GM19240 (cell line): ENCODE results near the gene COL4A4.
"Not testable (repeated sequence)": the region's sequence is repeated elsewhere in the genome, so short reads cannot be mapped to it uniquely, and the experiment has no call there.

ENCODE experiments used
- DNase-seq: peaks from one replicate; pipeline ENCODE4 v3.0.0; 2011; ENCODE audit warnings: low spot score; ENCODE audit not compliant: insufficient read length

Gene COL4A4

DNA sequence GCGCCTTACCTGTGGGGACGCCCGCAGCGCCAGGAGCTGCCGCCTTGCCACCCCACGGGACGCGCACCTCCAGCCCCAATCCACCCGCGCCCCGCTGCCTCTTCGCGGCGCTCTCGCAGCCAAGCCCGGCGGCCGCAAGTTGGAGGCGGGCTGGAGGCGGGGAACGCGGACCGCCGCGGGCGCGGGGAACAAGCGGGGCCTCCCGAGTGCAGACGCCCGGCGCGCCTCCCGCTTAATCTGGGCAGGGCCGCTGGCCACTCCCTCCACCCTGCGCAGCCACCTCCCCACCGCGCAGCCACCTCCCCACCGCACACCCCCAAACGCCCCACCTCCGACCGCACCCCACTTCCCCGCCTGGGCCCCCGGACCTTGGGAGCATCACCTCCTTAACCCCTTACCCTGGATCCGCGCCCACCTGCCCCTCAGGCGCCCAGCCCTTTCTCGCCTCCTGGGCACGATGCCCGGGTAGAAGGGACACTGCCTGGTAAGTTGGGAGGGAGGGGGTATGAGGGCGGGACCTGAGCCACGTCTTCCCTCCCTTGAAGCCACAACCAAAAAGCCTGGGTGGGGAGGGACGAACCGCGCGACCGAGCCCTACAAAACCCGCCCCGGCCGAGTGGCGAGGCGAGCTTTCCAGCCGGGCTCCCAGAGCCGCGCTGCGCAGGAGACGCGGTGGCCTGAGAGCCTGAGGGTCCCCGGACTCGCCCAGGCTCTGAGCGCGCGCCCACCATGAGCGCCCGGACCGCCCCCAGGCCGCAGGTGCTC is at the start of gene COL4A4, which contains the start of gene COL4A3:
Gene COL4A4, minus strand, starts transcription at position 208 of the 765 bp plus-strand sequence. CDS start 16,722 bp downstream, outside the sequence.
Gene COL4A3, plus strand, starts transcription at position 627 of the 765 bp plus-strand sequence. Its CDS starts 103 bp downstream, at position 730.
- DNase-seq, result peak; percentile 3

- DNase-seq, result no peak
Observed at GRCh38 chr2:227207573-227207972, 43.6 kb upstream of the COL4A4 start.

DNA sequence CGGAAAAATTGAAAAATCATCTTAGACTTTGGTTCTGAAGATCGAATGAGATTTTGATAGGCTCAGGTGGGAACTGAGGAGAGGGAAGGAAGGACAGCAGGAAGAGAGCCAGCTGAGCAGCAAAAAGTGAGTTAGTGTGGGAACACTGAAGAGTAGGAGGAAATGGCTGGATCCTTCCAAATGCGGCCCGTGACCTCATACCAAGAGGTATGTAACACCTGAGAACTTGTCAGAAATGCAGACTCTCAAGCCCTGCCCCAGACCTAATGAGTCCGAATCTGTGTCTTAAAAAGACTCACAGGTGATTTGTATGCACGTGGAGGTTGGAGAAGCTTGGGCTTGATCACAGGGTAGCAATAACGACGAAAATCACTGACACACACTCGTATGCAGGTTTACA is 42.4 kb upstream of the COL4A4 start:
- DNase-seq, result no peak

GRCh38 chr2:227205701-227206100 is 41.7 kb upstream of the COL4A4 start:
- no peak for DNase-seq

GRCh38 chr2:227204452-227204851 is 40.4 kb upstream of the COL4A4 start:
- DNase-seq, result no peak

- no peak for DNase-seq
Observed at GRCh38 chr2:227201771-227202170, 37.8 kb upstream of the COL4A4 start.

- DNase-seq, result no peak
Observed at GRCh38 chr2:227198866-227199265, 34.9 kb upstream of the COL4A4 start.

GRCh38 chr2:227194219-227194618 is 30.2 kb upstream of the COL4A4 start:
- DNase-seq, result no peak

DNA sequence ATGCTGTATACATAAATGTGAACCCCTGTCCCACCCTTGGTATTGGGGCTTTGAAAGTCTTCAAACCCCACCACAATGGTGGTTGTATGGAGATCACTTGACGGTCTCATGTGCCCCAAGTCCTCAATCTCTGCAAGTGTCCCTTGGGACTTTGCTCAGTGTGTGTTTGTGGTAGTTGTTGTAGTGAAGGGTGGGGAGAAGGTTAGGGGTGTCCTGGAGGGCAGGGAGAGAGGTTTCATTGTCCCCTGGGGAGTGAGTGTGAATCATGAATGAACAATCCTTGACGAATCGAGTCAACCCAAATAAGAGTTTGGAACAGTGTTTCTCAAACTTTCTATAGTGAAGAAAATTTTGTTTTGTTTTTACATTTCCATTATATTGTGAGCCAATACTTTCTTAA is 28.5 kb upstream of the COL4A4 start:
- no peak for DNase-seq

DNA sequence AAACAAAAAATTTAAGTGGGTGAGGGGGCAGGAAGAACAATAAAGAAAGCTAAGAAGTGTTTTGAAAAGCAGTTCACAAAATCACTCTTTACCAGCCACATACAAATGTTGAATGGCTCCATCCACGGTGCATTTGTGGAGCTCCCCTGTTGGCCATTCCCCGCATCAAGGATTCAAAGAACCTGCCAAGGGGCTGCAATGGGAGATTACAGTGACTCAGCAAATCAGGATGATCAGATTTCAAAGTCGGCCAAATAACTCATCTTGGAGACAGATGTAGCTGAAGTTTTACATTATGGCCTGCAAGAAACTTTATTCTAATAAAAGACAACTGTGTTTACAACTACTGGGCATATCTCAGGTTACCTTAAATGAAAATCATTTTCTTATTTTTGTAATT is 27.4 kb upstream of the COL4A4 start:
- no peak for DNase-seq

GRCh38 chr2:227188292-227188691 is 24.3 kb upstream of the COL4A4 start:
- DNase-seq, result no peak

GRCh38 chr2:227186751-227187150 is 22.7 kb upstream of the COL4A4 start:
- no peak for DNase-seq

DNA sequence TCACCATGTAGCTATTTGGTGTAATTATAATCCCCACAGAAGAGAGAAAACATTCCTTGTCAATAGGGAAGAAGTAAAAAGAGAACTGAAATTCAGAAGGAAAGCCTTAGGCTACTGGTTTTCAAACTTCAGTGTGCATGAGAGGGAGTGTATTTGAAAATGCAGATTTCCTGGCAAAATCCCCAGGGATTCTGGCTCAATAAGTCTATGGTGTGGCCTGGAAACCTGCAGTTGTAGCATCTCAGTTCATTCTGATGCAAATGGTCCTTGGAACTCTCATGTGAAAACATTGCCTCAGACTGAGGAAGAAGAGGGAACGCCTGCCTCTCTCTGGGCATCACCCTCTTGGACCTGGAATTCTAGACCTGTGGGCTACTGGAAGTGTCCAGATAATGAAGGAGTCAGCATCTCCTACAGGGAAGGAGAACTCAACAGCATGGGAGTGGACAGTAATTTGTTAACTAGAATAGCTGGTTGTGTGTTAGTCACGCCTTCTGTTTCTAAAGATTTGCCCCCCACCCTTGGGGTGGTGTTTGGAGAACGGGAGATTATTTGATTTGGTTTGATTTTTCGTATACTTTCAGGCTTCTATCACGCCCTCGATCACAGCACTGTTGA is 21.7 kb upstream of the COL4A4 start:
- DNase-seq, result no peak

- no peak for DNase-seq
Observed at GRCh38 chr2:227183657-227184367, 19.8 kb upstream of the COL4A4 start.

DNA sequence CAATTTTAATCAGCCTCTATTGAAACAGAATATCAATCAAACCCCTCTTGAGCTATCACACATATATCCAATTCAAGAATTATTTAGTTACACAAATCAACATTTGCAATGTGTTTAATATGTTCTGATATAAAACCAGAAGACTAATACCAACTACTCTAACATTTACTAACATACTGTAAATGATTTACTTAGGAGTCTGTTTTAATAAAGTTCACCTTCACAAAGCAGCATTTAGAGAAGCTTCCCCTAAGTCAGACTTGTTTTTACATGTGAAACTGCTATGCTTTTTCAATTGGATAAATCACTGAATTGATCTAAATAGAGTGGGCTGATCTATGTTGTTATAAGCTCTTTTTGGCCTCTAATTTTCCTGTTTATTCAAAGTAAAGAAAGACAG is 18.8 kb upstream of the COL4A4 start:
- no peak for DNase-seq

GRCh38 chr2:227180770-227181169 is 16.8 kb upstream of the COL4A4 start:
- no peak for DNase-seq

DNA sequence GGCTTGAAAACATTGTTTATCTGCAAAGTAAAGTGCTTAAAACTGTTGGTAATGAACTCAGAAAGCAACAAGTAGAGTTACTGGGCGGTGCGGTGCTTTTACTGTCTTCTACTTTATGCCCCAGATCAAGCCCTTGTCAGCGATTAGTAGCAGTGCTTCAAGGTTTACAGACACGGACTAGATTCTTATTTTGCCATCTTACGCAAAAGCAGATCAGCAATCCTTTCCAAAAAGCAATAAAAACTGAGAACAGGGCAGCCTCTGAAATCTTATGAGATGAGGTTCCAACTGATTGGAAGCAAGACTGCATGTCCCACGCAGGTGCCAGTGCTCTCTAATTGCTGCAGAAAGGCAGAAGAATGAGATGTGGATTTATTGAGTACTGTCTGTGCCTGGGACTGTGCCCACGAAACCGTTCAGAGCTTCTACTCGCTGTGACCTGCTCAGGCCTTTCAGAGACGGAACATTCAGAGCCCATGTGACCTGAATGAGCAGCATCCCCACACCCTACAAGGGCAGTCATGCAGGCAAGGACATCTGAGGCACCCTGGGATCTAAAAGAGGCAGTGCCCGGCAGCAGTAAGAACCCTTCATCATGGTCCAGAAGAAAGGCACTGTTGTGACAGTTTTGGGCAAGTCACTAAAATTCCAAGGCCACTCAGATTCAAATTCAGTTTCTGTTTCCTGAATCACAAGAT is 16.1 kb upstream of the COL4A4 start:
- DNase-seq, result no peak

- no peak for DNase-seq
Observed at GRCh38 chr2:227177592-227178336, 13.8 kb upstream of the COL4A4 start.

- not testable (repeated sequence) for DNase-seq
Observed at GRCh38 chr2:227171779-227172178, 7.8 kb upstream of the COL4A4 start.

GRCh38 chr2:227164763-227165291 is 822 bp upstream of the COL4A4 start:
- DNase-seq, result peak; percentile 10
